K562 (cell line): ENCODE results near the gene IARS2. TPM values are rescaled to one million over a fixed set of nuclear protein-coding genes. Genes with fewer than 3 reads are reported as not detected.

Experiments used
- ATF1 ChIP-seq, 2 experiments: fragments of 450-650 bp in 1 of 2; IDR thresholded peaks; 2 replicates each; pipeline ENCODE4 v1.6.1; 2016; ENCODE audit warnings: missing compliant biosample characterization in 1 of 2, missing genetic modification characterization in 1 of 2
- CBX3 ChIP-seq, 2 experiments: IDR thresholded peaks; 1 replicate in 1 of 2; 2 replicates in 1 of 2; pipeline ENCODE4 v1.6.1; 2012; ENCODE audit warnings: inconsistent platforms in 2 of 2, low read length in 2 of 2, borderline replicate concordance in 1 of 2, control low read depth in 1 of 2
- CSDE1 ChIP-seq, 2 experiments: fragments of 450-650 bp; IDR thresholded peaks; 2 replicates each; pipeline ENCODE4 v1.6.1; 2016; ENCODE audit warnings: mild to moderate bottlenecking in 1 of 2
- KDM2B ChIP-seq: fragments of 250-450 bp; sonication (Bioruptor Pico); IDR thresholded peaks from 2 replicates; pipeline ENCODE4 v1.8.0; 2021; ENCODE audit warnings: mild to moderate bottlenecking, moderate library complexity
- KLF13 ChIP-seq: fragments of 450-650 bp; IDR thresholded peaks from 2 replicates; pipeline ENCODE4 v1.6.1; 2016; ENCODE audit warnings: missing genetic modification characterization, low read depth, mild to moderate bottlenecking, missing compliant biosample characterization, moderate library complexity, borderline replicate concordance
- MGA ChIP-seq: fragments of 450-650 bp; IDR thresholded peaks from 2 replicates; pipeline ENCODE4 v1.6.1; 2016; ENCODE audit warnings: mild to moderate bottlenecking, moderate library complexity
- TAL1 ChIP-seq: fragments of 450-650 bp; IDR thresholded peaks from 2 replicates; pipeline ENCODE4 v1.6.1; 2016; ENCODE audit warnings: mild to moderate bottlenecking
- ZBTB7A ChIP-seq: IDR thresholded peaks from 2 replicates; pipeline ENCODE4 v1.6.1; 2011; ENCODE audit warnings: low read depth, mild to moderate bottlenecking, low read length, moderate library complexity, borderline replicate concordance; ENCODE audit not compliant: control insufficient read depth
- ZNF445 ChIP-seq: fragments of 250-450 bp; sonication (Bioruptor Pico); IDR thresholded peaks from 2 replicates; pipeline ENCODE4 v1.4.0; 2020; ENCODE audit warnings: low read depth, mild to moderate bottlenecking, moderate library complexity
- polyA plus RNA-seq, 8 experiments: library from polyadenylated mRNA; depleted of rRNA in 4 of 8; stranded (reverse) in 5 of 8; unstranded in 3 of 8; fragments of >200 nt; fragmentation: Nextera tagmentation in 2 of 8; fragmentation: Illumina TruSeq in 1 of 8; extraction: Ambion mirVana in 2 of 8; extraction: Trizol in 1 of 8; gene quantifications; 2 replicates each; pipeline versions ENCODE4 v1.2.1 to v1.2.3, GENCODE V29; 2011 to 2014; ENCODE audit warnings: inconsistent platforms in 1 of 8, missing spikeins in 1 of 8
- total RNA-seq, 7 experiments: library from RNA; depleted of rRNA in 6 of 7; stranded (reverse); fragments of >200 nt in 6 of 7; fragmentation: Illumina TruSeq in 2 of 7; extraction: Trizol in 2 of 7; gene quantifications; 2 replicates each; pipeline versions ENCODE4 v1.2.1 to v1.2.3, GENCODE V29; 2011 to 2021; ENCODE audit warnings: low replicate concordance in 1 of 7
- TF ChIP-seq, protein P1 (sequence below): sonication (generic); formaldehyde crosslinking; IDR thresholded peaks from 2 replicates; pipeline ENCODE4 v1.8.0; 2022; ENCODE audit warnings: mild to moderate bottlenecking, missing genetic modification reagents
- TF ChIP-seq, protein P2 (sequence below): fragments of 450-650 bp; formaldehyde crosslinking; IDR thresholded peaks from 2 replicates; pipeline ENCODE4 v1.4.0; 2020; ENCODE audit warnings: mild to moderate bottlenecking, moderate library complexity

Gene IARS2
- total and polyA plus RNA-seq, 9 of the 15 experiments (the other 6 are each of a cell fraction or from before 2014, with no cell fraction given), result 39.6 to 127 (median 93.8) TPM

DNA sequence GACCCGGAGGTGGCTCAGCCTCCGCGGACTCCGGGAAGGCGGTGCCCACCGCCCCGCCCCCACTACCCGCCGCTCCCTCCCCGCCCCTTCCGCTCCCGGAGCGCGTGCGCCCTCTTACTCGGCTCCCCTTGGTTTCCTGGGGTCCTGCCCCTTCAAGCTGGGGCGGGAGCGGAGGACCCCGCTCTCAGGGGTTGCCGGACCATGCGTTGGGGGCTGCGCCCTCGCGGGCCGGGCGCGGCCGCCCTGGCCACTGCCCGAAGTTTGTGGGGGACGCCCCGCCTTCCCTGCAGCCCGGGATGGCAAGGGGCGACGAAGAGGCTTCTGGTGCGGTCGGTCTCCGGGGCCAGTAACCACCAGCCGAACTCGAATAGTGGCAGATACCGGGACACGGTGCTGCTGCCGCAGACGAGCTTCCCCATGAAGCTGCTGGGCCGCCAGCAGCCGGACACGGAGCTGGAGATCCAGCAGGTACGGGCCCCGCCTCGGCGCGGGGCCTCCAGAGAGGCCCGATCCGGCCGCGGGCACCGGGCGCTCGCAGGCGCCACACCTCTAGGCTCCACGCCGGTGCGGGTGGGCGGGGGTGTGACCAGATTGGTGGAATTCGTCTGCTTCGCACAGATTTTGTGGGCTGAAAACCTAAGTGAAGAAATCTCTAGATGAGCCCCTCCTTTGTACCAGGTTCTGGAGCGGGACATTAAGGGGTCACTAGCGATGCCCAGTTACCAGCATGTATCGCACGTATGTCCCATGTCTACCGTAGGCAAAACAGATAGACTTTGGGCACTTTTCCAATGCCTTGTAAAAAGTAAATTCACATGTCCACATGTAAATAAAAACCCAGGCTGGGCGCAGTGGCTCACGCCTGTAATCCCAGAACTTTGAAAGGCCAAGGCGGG lies at the start of gene IARS2 (continued):
- TF ChIP-seq MGA, result 0 out of 2 replicates have a peak, but pooled peaks have one; percentile 17
- no peak for TF ChIP-seq CSDE1 (IDR thresholded peaks at IDR 0.05)
- TF ChIP-seq, protein P1, sequence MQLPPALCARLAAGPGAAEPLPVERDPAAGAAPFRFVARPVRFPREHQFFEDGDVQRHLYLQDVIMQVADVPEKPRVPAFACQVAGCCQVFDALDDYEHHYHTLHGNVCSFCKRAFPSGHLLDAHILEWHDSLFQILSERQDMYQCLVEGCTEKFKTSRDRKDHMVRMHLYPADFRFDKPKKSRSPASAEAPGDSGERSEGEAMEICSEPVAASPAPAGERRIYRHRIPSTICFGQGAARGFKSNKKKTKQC, result peak; percentile 37; the same call in 1 of the 2 replicates
- TF ChIP-seq, protein P2, sequence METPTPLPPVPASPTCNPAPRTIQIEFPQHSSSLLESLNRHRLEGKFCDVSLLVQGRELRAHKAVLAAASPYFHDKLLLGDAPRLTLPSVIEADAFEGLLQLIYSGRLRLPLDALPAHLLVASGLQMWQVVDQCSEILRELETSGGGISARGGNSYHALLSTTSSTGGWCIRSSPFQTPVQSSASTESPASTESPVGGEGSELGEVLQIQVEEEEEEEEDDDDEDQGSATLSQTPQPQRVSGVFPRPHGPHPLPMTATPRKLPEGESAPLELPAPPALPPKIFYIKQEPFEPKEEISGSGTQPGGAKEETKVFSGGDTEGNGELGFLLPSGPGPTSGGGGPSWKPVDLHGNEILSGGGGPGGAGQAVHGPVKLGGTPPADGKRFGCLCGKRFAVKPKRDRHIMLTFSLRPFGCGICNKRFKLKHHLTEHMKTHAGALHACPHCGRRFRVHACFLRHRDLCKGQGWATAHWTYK (CRISPR knock-in tag), result peak; percentile 70
- TF ChIP-seq TAL1, result 0 out of 2 replicates have a peak, but pooled peaks have one; percentile 9
- TF ChIP-seq ZBTB7A, result peak; percentile 93
- peak; percentile 50; the same call in 1 of the 2 replicates for TF ChIP-seq KLF13 (tag)
- peak; percentile 73; the same call in 1 of the 2 replicates for TF ChIP-seq KDM2B
- no peak; a peak in 1 of 3 replicates for TF ChIP-seq CBX3 (IDR thresholded peaks at IDR 0.05; ENCODE audit: borderline replicate concordance in 1 of 2, low read length in 2 of 2)
- no peak for TF ChIP-seq ZNF445 (CRISPR knock-in tag)
- 0 out of 2 replicates have a peak, but pooled peaks have one; percentile 24 for TF ChIP-seq ATF1 (CRISPR knock-in tag; IDR thresholded peaks at IDR 0.05)
- peak; percentile 33; the same call in 1 of the 2 replicates for TF ChIP-seq ATF1 (tag; IDR thresholded peaks at IDR 0.05)
